KMS-11 (cell line): ENCODE measurements around the gene SMIM38.

Source experiments
- H2AFZ ChIP-seq: fragments of 200-600 bp; sonication (generic); 2 replicates; pipeline ENCODE4 v1.6.1; 2016; ENCODE audit warnings: antibody characterized with exemption, mixed run types, low read depth
- H3K27ac ChIP-seq: fragments of 200-600 bp; sonication (generic); 2 replicates; pipeline ENCODE4 v1.6.1; 2016; ENCODE audit warnings: mild to moderate bottlenecking, mixed run types
- H3K27me3 ChIP-seq: fragments of 200-600 bp; sonication (generic); 2 replicates; pipeline ENCODE4 v1.6.1; 2017; ENCODE audit warnings: mild to moderate bottlenecking, low read depth, mixed run types, moderate library complexity; ENCODE audit not compliant: insufficient read depth
- H3K36me3 ChIP-seq: fragments of 200-600 bp; sonication (generic); 2 replicates; pipeline ENCODE4 v1.6.1; 2017; ENCODE audit warnings: mild to moderate bottlenecking, mixed run types; ENCODE audit not compliant: insufficient read depth
- H3K4me1 ChIP-seq: fragments of 200-600 bp; sonication (generic); 2 replicates; pipeline ENCODE4 v1.6.1; 2016; ENCODE audit warnings: mild to moderate bottlenecking, low read depth, mixed run types; ENCODE audit not compliant: poor library complexity, severe bottlenecking
- H3K4me2 ChIP-seq: fragments of 200-600 bp; sonication (generic); 2 replicates; pipeline ENCODE4 v1.7.0; 2016; ENCODE audit warnings: mild to moderate bottlenecking, mixed run types
- H3K4me3 ChIP-seq: fragments of 200-600 bp; sonication (generic); IDR thresholded peaks from 2 replicates; pipeline ENCODE4 v1.6.1; 2017; ENCODE audit warnings: low read depth, low read length, mixed read lengths; ENCODE audit not compliant: insufficient read depth
- H3K79me2 ChIP-seq: fragments of 200-600 bp; sonication (generic); 2 replicates; pipeline ENCODE4 v1.6.1; 2016; ENCODE audit warnings: low read depth, mixed run types; ENCODE audit not compliant: insufficient read depth
- H3K9ac ChIP-seq: fragments of 200-600 bp; sonication (generic); 2 replicates; pipeline ENCODE4 v1.6.1; 2016; ENCODE audit warnings: mild to moderate bottlenecking, mixed run types
- H4K20me1 ChIP-seq: fragments of 200-600 bp; sonication (generic); 2 replicates; pipeline ENCODE4 v1.6.1; 2016; ENCODE audit warnings: mild to moderate bottlenecking, mixed run types; ENCODE audit not compliant: insufficient read depth
- TF ChIP-seq, protein P1 (sequence below): fragments of 200-600 bp; sonication (generic); conservative IDR thresholded peaks from 2 replicates; pipeline ENCODE4 v1.6.1; 2017; ENCODE audit warnings: low read depth, mild to moderate bottlenecking, antibody characterized with exemption, low read length, moderate library complexity, mixed read lengths

Gene SMIM38

DNA sequence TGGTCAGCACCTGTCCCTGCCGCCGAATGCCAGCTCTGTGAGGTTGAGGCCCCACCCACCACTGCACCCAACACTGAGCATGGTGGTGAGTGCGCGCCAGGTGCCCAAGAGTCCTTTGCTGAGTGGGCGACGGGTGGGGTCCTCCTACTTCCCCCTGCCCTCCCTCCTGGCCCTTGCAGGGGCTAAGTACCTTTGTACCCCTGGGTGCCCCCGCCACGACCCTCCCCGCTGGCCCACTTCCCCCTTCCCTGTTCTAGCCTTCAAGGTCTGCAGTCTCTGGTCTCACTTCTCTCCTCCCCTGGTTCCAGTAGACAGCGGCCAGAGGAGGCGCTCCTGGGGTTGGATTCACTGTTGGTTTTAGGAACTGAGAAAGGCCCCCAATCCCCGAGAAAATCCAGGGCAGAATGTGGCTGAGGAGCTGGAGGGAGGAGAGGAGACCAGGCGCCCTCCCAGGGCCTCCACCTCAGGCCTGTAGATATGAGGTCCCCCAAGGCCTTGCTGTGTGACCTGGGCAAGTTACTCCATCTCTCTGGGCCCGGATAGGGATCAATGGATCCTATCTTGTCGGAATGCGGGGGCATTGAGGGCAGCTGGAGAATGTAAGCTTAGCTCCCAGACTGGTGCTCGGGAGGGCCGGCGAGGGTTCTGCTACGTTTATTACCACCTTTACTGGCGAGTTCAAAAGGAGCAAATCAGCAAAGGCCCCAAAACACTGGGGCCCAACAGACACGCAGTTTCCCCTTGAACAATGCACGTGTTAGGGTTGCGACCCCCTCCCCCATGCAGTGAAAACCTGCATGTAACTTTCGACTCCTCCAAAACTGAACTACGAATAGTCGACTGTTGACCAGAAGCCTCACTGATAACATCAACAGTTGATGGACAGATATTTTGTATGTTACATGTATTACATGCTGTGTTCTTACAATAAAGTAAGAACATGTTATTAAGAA, 31.9 kb upstream of the SMIM38 start:
- Histone ChIP-seq H3K4me1 (no peaks in the 10 kb centered on the region), H2AFZ (no peak overlapping the region), H3K9ac (no peak overlapping the region), H4K20me1 (no peaks in the 10 kb centered on the region), H3K79me2 (no peaks in the 10 kb centered on the region), H3K27me3 (peaks cover 13% of the 10 kb centered on the region; the same call in 1 of the 2 replicates), H3K36me3 (no peaks in the 10 kb centered on the region), H3K4me2 (no peak overlapping the region), H3K4me3 (no peak overlapping the region), H3K27ac (no peak overlapping the region)
- TF ChIP-seq, protein P1, sequence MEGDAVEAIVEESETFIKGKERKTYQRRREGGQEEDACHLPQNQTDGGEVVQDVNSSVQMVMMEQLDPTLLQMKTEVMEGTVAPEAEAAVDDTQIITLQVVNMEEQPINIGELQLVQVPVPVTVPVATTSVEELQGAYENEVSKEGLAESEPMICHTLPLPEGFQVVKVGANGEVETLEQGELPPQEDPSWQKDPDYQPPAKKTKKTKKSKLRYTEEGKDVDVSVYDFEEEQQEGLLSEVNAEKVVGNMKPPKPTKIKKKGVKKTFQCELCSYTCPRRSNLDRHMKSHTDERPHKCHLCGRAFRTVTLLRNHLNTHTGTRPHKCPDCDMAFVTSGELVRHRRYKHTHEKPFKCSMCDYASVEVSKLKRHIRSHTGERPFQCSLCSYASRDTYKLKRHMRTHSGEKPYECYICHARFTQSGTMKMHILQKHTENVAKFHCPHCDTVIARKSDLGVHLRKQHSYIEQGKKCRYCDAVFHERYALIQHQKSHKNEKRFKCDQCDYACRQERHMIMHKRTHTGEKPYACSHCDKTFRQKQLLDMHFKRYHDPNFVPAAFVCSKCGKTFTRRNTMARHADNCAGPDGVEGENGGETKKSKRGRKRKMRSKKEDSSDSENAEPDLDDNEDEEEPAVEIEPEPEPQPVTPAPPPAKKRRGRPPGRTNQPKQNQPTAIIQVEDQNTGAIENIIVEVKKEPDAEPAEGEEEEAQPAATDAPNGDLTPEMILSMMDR = no peak

DNA sequence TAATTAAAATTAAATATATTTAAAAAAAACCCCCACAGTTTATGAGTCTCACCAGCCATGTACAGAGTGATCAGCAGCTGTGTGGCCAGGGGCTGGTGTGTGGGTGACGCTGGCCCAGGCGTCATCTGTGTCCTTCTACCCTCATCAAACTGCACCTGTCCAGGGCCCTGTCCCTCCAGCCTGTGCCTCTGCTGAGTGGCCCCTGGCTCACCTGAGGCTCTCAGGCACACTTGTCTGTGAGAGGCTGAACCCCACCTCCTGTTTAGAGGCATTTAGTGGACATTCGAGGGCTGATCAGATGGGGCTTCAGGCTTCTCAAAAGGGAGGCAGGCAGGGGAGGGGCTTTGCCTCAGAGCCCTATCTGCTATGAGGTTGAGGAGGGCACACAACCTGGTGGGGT, 29.9 kb upstream of the SMIM38 start:
- H4K20me1 ChIP-seq = no peaks in the 10 kb centered on the region
- H3K4me1 ChIP-seq = no peaks in the 10 kb centered on the region
- no peak overlapping the region for H3K4me3 ChIP-seq
- no peak overlapping the region for H3K27ac ChIP-seq
- H3K27me3 ChIP-seq = peaks cover 8% of the 10 kb centered on the region; the same call in 1 of the 2 replicates
- no peak overlapping the region for H3K9ac ChIP-seq
- H3K4me2 ChIP-seq = no peak overlapping the region
- no peaks in the 10 kb centered on the region for H3K36me3 ChIP-seq
- no peak overlapping the region for H2AFZ ChIP-seq
- H3K79me2 ChIP-seq = no peaks in the 10 kb centered on the region
- TF ChIP-seq, protein P1 = no peak

DNA sequence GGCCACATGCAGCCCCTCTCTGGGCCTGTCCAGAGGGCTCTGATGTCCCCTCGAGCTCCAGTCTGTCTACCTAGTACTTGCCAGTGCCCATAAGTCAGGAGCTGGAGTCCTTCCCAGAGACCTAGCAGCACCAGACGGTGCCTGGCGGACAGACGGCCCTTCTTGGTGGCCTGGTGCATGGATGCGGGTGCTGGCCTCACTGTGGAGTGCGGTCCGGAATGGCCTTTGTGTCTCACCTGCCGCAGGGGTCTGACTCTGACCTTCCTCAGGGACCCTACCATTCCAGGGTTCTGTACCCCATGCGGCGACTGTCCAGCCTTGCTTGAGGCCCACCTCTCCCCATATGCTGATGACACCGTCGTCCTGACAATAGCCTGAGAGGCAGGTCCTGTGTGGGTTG, 29.4 kb upstream of the SMIM38 start:
- H3K4me2 ChIP-seq = no peak overlapping the region

DNA sequence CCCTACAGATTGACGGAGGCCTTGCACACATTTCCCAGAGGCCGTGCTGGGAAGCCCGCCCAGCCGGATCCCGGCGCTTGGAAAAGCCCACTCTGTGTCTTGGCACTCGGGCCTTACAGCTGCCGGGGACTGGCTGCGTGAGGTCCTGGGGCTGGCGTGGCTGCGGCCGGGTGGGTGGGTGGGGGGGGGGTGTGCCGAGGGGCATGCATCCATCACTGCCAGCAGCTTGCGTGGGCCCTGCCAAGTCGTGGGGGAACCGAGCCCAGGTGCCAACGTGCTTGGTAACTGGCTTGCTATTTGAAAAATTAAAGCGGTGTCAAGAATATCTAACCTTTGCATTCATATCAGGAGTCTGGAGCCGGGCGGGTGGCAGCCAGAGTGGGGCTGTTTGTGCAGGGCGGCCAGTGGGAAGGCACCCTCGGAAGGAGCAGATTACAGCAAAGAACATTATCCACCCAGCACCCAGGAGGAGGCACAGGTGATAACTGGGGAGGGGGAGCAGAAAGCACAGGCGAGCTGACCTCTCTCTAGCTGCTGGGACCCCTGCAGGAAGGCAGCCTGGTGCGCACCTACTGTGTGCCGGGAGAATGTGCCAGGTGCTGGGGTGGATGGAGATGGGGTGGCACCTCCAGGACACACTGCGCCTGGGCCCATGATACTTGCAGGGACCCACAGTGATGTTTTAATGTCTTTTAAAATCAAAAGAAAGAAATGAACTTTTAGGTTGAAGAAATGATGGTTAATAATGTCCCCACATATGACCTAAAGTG, 28.5 kb upstream of the SMIM38 start:
- no peak overlapping the region for H3K4me2 ChIP-seq
- no peak overlapping the region for H2AFZ ChIP-seq
- TF ChIP-seq, protein P1 = no peak
- H3K4me1 ChIP-seq = no peaks in the 10 kb centered on the region
- no peaks in the 10 kb centered on the region for H3K79me2 ChIP-seq
- peaks cover 1% of the 10 kb centered on the region; the same call in 1 of the 2 replicates for H3K27me3 ChIP-seq
- H3K9ac ChIP-seq = no peak overlapping the region
- no peaks in the 10 kb centered on the region for H4K20me1 ChIP-seq
- H3K27ac ChIP-seq = no peak overlapping the region
- no peaks in the 10 kb centered on the region for H3K36me3 ChIP-seq
- no peak overlapping the region for H3K4me3 ChIP-seq

More for the DNA sequence above, 29.4 kb upstream of the SMIM38 start:
- no peaks in the 10 kb centered on the region for H4K20me1 ChIP-seq
- no peak overlapping the region for H2AFZ ChIP-seq
- no peaks in the 10 kb centered on the region for H3K4me1 ChIP-seq
- H3K27me3 ChIP-seq = peaks cover 8% of the 10 kb centered on the region; the same call in 1 of the 2 replicates
- H3K9ac ChIP-seq = no peak overlapping the region
- H3K36me3 ChIP-seq = no peaks in the 10 kb centered on the region
- H3K79me2 ChIP-seq = no peaks in the 10 kb centered on the region
- TF ChIP-seq, protein P1 = no peak
- H3K27ac ChIP-seq = no peak overlapping the region
- H3K4me3 ChIP-seq = no peak overlapping the region
